OCI-LY1 (cell line): ENCODE measurements around the gene CDK5R1.

Source experiments
- H2AFZ ChIP-seq: fragments of 200-600 bp; sonication (generic), shearing (Covaris generic); 2 replicates; pipeline ENCODE4 v1.6.0; 2014; ENCODE audit warnings: antibody characterized with exemption, mild to moderate bottlenecking, low read length
- H3F3A ChIP-seq: fragments of 200-600 bp; sonication (generic), shearing (Covaris generic); 2 replicates; pipeline ENCODE4 v1.6.0; 2014; ENCODE audit warnings: mild to moderate bottlenecking, antibody characterized with exemption, low read length, moderate library complexity; ENCODE audit not compliant: insufficient read depth
- H3K27ac ChIP-seq: fragments of 200-600 bp; sonication (generic); 2 replicates; pipeline ENCODE4 v1.5.1; 2014; ENCODE audit warnings: low read length, mixed run types, mild to moderate bottlenecking, low read depth; ENCODE audit not compliant: poor library complexity, severe bottlenecking
- H3K27me3 ChIP-seq: fragments of 200-600 bp; sonication (generic); 2 replicates; pipeline ENCODE4 v1.6.0; 2014; ENCODE audit warnings: antibody characterized with exemption, mild to moderate bottlenecking, low read length, moderate library complexity; ENCODE audit not compliant: insufficient read depth
- H3K36me3 ChIP-seq: fragments of 200-600 bp; sonication (generic); 2 replicates; pipeline ENCODE4 v1.6.1; 2014; ENCODE audit warnings: mild to moderate bottlenecking, antibody characterized with exemption, low read length, moderate library complexity, mixed read lengths; ENCODE audit not compliant: insufficient read depth
- H3K4me1 ChIP-seq: fragments of 200-600 bp; sonication (generic); 2 replicates; pipeline ENCODE4 v1.5.1; 2014; ENCODE audit warnings: mild to moderate bottlenecking, low read length, moderate library complexity; ENCODE audit not compliant: insufficient read depth, severe bottlenecking
- H3K4me2 ChIP-seq: fragments of 200-600 bp; sonication (generic), shearing (Covaris generic); 2 replicates; pipeline ENCODE4 v1.6.1; 2014; ENCODE audit warnings: low read length
- H3K4me3 ChIP-seq: fragments of 200-600 bp; sonication (generic); 2 replicates; pipeline ENCODE4 v1.5.1; 2014; ENCODE audit warnings: low read length, low read depth, mild to moderate bottlenecking, mixed read lengths; ENCODE audit not compliant: poor library complexity, severe bottlenecking
- H3K79me2 ChIP-seq: fragments of 200-600 bp; shearing (Covaris generic); 2 replicates; pipeline ENCODE4 v1.6.1; 2016; ENCODE audit warnings: mixed run types, low read length, mixed read lengths; ENCODE audit not compliant: insufficient read depth
- H3K9ac ChIP-seq: fragments of 200-600 bp; sonication (generic), shearing (Covaris generic); 2 replicates; pipeline ENCODE4 v1.6.1; 2014; ENCODE audit warnings: mild to moderate bottlenecking, low read length, mixed read lengths
- H3K9me2 ChIP-seq: fragments of 200-600 bp; sonication (generic), shearing (Covaris generic); 2 replicates; pipeline ENCODE4 v1.6.1; 2014; ENCODE audit warnings: low read depth, mild to moderate bottlenecking, low read length, mixed read lengths
- H3K9me3 ChIP-seq: fragments of 200-600 bp; shearing (Covaris generic); 2 replicates; pipeline ENCODE4 v1.6.1; 2014; ENCODE audit warnings: low read length, mixed read lengths
- H4K20me1 ChIP-seq: fragments of 200-600 bp; sonication (generic), shearing (Covaris generic); 2 replicates; pipeline ENCODE4 v1.6.0; 2016; ENCODE audit warnings: mild to moderate bottlenecking, low read length; ENCODE audit not compliant: insufficient read depth
- EZH2 ChIP-seq: fragments of 200-600 bp; sonication (generic), shearing (Covaris generic); IDR thresholded peaks from 2 replicates; pipeline ENCODE4 v1.8.0; 2017; ENCODE audit warnings: borderline replicate concordance, mixed run types, mild to moderate bottlenecking, antibody characterized with exemption, low read length, moderate library complexity, mixed read lengths
- TF ChIP-seq, protein P1 (sequence below): fragments of 200-600 bp; sonication (generic), shearing (Covaris generic); IDR thresholded peaks from 2 replicates; pipeline ENCODE4 v1.5.1; 2017; ENCODE audit warnings: mild to moderate bottlenecking, antibody characterized with exemption, low read length, moderate library complexity, mixed read lengths

Gene CDK5R1

DNA sequence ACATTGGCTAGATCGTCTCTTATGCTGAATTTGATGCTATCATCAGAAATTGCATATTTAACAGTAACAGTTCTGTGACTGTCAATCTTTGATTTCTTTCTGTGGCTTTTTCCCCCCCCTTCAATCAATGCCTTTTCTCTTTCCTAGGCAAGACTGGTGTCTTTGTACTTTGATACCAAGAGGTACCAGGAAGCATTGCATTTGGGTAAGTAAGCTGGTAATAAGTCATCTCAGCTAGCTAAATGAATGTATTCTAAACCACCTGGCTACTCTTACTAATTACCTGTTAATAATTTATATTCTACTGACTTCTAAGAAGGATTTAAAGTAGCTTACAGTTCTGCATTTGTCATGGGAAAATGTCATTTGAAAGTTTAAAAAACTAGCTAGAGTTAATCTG is 22.4 kb upstream of the CDK5R1 start:
- Histone ChIP-seq H3F3A (no peaks in the 10 kb centered on the region), H3K4me1 (no peaks in the 10 kb centered on the region), H3K79me2 (peaks cover 7% of the 10 kb centered on the region; the same call in 1 of the 2 replicates), H3K9me3 (no peaks in the 10 kb centered on the region), H3K4me3 (no peak overlapping the region), H3K27me3 (no peaks in the 10 kb centered on the region), H3K9ac (no peak overlapping the region), H2AFZ (no peak overlapping the region), H3K36me3 (peaks cover 89% of the 10 kb centered on the region), H3K4me2 (no peak overlapping the region), H3K9me2 (no peaks in the 10 kb centered on the region), H3K27ac (no peak overlapping the region), H4K20me1 (no peaks in the 10 kb centered on the region)
- TF ChIP-seq, protein P1, sequence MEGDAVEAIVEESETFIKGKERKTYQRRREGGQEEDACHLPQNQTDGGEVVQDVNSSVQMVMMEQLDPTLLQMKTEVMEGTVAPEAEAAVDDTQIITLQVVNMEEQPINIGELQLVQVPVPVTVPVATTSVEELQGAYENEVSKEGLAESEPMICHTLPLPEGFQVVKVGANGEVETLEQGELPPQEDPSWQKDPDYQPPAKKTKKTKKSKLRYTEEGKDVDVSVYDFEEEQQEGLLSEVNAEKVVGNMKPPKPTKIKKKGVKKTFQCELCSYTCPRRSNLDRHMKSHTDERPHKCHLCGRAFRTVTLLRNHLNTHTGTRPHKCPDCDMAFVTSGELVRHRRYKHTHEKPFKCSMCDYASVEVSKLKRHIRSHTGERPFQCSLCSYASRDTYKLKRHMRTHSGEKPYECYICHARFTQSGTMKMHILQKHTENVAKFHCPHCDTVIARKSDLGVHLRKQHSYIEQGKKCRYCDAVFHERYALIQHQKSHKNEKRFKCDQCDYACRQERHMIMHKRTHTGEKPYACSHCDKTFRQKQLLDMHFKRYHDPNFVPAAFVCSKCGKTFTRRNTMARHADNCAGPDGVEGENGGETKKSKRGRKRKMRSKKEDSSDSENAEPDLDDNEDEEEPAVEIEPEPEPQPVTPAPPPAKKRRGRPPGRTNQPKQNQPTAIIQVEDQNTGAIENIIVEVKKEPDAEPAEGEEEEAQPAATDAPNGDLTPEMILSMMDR = no peak
- TF ChIP-seq EZH2 = no peak

DNA sequence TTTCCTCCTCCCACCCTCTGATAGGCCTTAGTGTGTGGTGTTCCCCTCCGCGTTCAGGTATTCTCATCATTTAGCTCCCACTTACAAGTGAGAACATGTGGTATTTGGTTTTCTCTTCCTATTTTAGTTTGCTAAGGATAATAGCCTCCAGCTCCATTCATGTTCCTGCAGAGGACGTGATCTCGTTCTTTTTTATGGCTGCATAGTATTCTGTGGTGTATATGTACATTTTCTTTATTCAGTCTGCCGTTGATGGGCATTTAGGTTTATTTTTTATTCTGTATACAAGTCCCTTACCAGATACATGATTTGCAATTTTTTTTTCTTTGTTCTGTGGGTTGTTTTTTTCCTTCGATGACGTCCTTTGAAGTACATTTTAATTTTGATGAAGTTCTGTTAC is 18.8 kb upstream of the CDK5R1 start:
- no peaks in the 10 kb centered on the region for H3K4me1 ChIP-seq
- no peaks in the 10 kb centered on the region for H3K9me2 ChIP-seq
- H3K36me3 ChIP-seq = peaks cover 95% of the 10 kb centered on the region
- no peak overlapping the region for H3K27ac ChIP-seq
- H3K4me3 ChIP-seq = no peak overlapping the region
- H4K20me1 ChIP-seq = no peaks in the 10 kb centered on the region
- H3K79me2 ChIP-seq = 0 out of 2 replicates have a peak, but pooled peaks cover 7% of the 10 kb centered on the region
- H3K27me3 ChIP-seq = no peaks in the 10 kb centered on the region
- no peak for TF ChIP-seq EZH2
- TF ChIP-seq, protein P1 = no peak
- no peaks in the 10 kb centered on the region for H3K9me3 ChIP-seq
- H2AFZ ChIP-seq = no peak overlapping the region
- H3K9ac ChIP-seq = no peak overlapping the region
- H3F3A ChIP-seq = no peaks in the 10 kb centered on the region
- no peak overlapping the region for H3K4me2 ChIP-seq

DNA sequence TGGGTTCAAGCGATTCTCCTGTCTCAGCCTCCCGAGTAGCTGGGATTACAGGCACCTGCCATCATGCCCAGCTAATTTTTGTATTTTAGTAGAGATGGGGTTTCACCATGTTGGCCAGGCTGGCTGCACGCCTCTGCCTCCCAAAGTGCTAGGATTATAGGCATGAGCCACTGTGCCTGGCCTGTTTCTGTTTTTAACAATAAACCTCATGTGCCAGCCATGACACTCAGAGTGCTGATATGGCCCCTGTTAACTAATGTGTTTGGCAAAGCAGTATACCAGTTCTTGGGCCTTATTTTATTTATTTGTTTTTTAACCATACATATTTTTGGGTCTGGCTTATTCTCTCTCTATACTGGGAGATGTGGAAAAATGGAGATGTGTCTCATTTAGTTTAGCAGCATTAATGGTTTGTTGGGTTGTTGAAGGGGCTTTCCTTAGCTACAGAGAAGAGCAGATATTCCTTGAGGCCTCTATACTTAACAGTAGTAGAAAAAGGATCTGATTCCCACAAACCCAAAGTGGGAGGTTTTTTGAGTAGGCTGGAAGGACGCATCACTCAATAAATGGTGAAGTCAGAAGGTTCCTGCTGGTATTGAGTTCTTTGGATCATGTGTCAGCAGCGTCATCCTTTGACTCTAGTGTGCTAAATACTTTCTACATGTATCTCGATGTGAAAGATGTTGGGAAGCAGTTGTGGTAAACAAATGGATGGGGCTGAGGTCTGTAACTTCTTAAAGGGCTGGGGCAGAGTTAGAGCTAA is 16.2 kb upstream of the CDK5R1 start:
- H3F3A ChIP-seq = no peaks in the 10 kb centered on the region
- no peaks in the 10 kb centered on the region for H4K20me1 ChIP-seq
- H3K27me3 ChIP-seq = no peaks in the 10 kb centered on the region
- no peaks in the 10 kb centered on the region for H3K4me1 ChIP-seq
- H3K9me3 ChIP-seq = no peaks in the 10 kb centered on the region
- H3K4me3 ChIP-seq = no peak overlapping the region
- peaks cover 98% of the 10 kb centered on the region for H3K36me3 ChIP-seq
- no peak overlapping the region for H2AFZ ChIP-seq
- no peaks in the 10 kb centered on the region for H3K9me2 ChIP-seq
- H3K27ac ChIP-seq = no peak overlapping the region
- no peak overlapping the region for H3K4me2 ChIP-seq
- TF ChIP-seq EZH2 = no peak
- TF ChIP-seq, protein P1 = no peak
- no peak overlapping the region for H3K9ac ChIP-seq
- H3K79me2 ChIP-seq = no peaks in the 10 kb centered on the region
